ENCODE measurements around the gene RFX3. TPM values are rescaled to one million over a fixed set of nuclear protein-coding genes. Genes with fewer than 3 reads are reported as not detected.

Gene RFX3
- total and polyA plus RNA-seq, 2 donors from 2014 or later, result 1.6 to 17.8 TPM

- DNase-seq (peak in 4 of 5 donors; percentile 47 to 80 (median 59)), FAIRE-seq (no peak)
- Histone ChIP-seq H3K4me3 (ENCODE audit: low read length in 3 of 3) (no peak overlapping the region), H3K4me1 (ENCODE audit: control insufficient read depth in 2 of 3, insufficient read depth in 2 of 3, low read depth in 1 of 3, low read length in 3 of 3) (no peaks in the 10 kb centered on the region), H3K27ac (ENCODE audit: low read depth in 2 of 2, low read length in 2 of 2) (no peak overlapping the region), H3K9ac (ENCODE audit: low read length in 3 of 3) (no peak overlapping the region), H3K36me3 (ENCODE audit: control insufficient read depth in 2 of 3, insufficient read depth in 3 of 3, low read length in 3 of 3) (no peaks in the 10 kb centered on the region), H3K9me3 (ENCODE audit: control insufficient read depth in 2 of 3, insufficient read depth in 1 of 3, low read length in 3 of 3) (no peaks in the 10 kb centered on the region), H3K27me3 (ENCODE audit: control insufficient read depth, insufficient read depth, low read length) (no peaks in the 10 kb centered on the region)
- TF ChIP-seq CTCF (IDR thresholded peaks at IDR 0.05; ENCODE audit: borderline replicate concordance, extremely low read depth, insufficient read depth), result peak; percentile 86
- intact Hi-C loops (cut with DNase I), result no loop called here
Measured at GRCh38 chr9:3467593-3468219, 58.1 kb downstream of the RFX3 start.

- Histone ChIP-seq H3K9me3 (ENCODE audit: control insufficient read depth in 2 of 3, insufficient read depth in 1 of 3, low read length in 3 of 3) (no peaks in the 10 kb centered on the region), H3K27me3 (ENCODE audit: control insufficient read depth, insufficient read depth, low read length) (no peaks in the 10 kb centered on the region), H3K4me1 (ENCODE audit: control insufficient read depth in 2 of 3, insufficient read depth in 2 of 3, low read depth in 1 of 3, low read length in 3 of 3) (no peaks in the 10 kb centered on the region), H3K36me3 (ENCODE audit: control insufficient read depth in 2 of 3, insufficient read depth in 3 of 3, low read length in 3 of 3) (no peaks in the 10 kb centered on the region), H3K27ac (ENCODE audit: low read depth in 2 of 2, low read length in 2 of 2) (no peak overlapping the region), H3K4me3 (ENCODE audit: low read length in 3 of 3) (no peak overlapping the region), H3K9ac (ENCODE audit: low read length in 3 of 3) (no peak overlapping the region)
- FAIRE-seq (no peak), DNase-seq (no peak)
- intact Hi-C loops (cut with DNase I), result no loop called here
- TF ChIP-seq CTCF (IDR thresholded peaks at IDR 0.05; ENCODE audit: borderline replicate concordance, extremely low read depth, insufficient read depth), result no peak
Measured at GRCh38 chr9:3464033-3464638, 61.7 kb downstream of the RFX3 start.

GRCh38 chr9:3458806-3459475, 66.9 kb downstream of the RFX3 start:
- intact Hi-C loops (cut with DNase I), result no loop called here
- no peaks in the 10 kb centered on the region for H3K4me1 ChIP-seq (ENCODE audit: control insufficient read depth in 2 of 3, insufficient read depth in 2 of 3, low read depth in 1 of 3, low read length in 3 of 3)
- H3K9ac ChIP-seq (ENCODE audit: low read length in 3 of 3), result no peak overlapping the region
- H3K27ac ChIP-seq (ENCODE audit: low read depth in 2 of 2, low read length in 2 of 2), result no peak overlapping the region
- TF ChIP-seq CTCF (IDR thresholded peaks at IDR 0.05; ENCODE audit: borderline replicate concordance, extremely low read depth, insufficient read depth), result no peak
- no peak for FAIRE-seq
- no peak overlapping the region for H3K4me3 ChIP-seq (ENCODE audit: low read length in 3 of 3)
- no peaks in the 10 kb centered on the region for H3K9me3 ChIP-seq (ENCODE audit: control insufficient read depth in 2 of 3, insufficient read depth in 1 of 3, low read length in 3 of 3)
- DNase-seq, result peak in 2 of 5 donors; percentile 22 to 24
- H3K27me3 ChIP-seq (ENCODE audit: control insufficient read depth, insufficient read depth, low read length), result no peaks in the 10 kb centered on the region
- H3K36me3 ChIP-seq (ENCODE audit: control insufficient read depth in 2 of 3, insufficient read depth in 3 of 3, low read length in 3 of 3), result no peaks in the 10 kb centered on the region
